Nucleus accumbens (tissue), 56 donors: ENCODE measurements around the gene USP48.

Experiments used
- DNase-seq, 56 donors: peaks; one replicate each; lab custom pipeline; 2025; lab: John Stamatoyannopoulos, UW

Gene USP48

DNA sequence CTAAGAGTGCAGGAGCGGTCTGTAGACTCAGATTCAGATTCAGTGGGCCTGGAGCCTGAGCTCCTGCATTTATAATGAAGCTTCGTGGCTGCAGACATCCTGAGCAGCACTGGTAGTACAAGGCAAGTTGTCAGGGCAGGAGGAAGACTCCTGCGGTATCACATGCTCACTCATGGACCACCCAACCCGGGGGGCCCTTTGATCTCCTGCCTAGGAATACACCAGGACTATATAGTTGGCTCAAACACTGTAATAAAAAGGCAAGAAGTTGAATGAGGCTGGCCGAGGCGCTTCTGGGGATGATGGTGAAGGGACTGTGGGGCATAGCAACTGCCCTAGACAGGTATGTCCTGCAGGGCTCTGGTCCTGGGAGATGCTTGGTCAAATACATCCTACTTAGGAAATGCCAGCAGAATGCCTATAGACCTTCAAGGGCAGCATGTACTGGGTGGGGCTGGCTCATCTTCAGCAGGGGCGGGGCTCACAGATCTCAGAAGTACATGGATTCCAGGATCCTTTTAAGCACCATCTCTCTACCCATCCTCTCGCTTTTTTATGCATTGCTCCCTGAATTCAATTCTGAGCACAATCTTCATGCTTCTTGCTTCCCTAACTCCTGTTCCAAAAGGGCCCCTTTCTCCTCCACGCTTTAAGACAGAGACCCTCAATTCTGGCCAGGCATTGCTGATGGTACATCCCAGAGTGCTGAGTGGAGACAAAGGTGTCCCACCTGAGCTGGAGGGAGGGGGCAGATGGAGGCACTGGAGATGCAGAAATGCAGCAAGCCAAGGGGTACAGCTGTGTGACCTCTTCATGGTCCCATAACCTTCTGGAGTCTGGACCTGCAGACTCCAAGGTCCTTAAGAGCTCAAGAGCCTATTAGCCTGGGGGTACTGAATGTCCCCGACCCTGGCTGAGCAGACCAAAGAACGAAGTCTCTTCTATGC is 111.7 kb downstream of the USP48 start:
- DNase-seq = no peak

DNA sequence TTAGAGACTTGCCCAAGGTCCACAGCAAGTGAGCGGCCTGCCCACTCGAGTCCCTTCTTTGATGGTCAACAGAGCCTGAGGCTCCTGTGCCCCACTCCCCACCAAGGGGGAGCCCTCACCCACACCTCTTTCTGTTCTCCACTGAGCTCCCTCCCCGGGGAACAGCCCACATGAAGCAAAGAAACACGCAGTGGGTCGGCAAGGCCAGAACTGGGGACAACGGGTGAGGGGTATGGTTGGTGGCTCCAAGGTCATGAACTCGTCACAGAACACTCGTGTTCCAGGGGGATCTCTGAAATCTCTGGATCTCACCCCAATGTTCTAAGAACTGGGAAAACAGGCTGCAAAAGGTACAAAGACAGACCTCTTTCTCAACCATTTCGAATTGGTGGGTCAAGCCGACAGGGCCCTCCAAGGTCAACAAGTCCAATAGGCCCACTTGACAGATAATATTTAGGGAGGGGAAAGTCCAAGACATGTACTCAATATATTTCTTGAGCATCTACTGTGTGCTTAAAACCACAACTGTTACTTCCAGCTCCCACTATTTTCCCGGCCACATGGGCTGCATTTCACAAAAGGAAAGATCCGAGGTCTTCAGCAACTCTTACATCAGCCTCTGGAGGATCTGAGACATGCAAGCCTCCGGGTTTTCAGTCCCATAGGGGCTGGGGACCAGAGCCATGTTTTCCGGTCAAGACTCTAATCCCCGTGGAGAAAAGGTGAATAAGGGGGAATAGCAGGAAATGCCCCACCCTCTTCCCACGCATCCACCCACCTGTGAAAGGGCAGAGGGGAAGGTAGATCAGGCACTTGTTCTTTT is 112.7 kb downstream of the USP48 start:
- DNase-seq = no peak

DNA sequence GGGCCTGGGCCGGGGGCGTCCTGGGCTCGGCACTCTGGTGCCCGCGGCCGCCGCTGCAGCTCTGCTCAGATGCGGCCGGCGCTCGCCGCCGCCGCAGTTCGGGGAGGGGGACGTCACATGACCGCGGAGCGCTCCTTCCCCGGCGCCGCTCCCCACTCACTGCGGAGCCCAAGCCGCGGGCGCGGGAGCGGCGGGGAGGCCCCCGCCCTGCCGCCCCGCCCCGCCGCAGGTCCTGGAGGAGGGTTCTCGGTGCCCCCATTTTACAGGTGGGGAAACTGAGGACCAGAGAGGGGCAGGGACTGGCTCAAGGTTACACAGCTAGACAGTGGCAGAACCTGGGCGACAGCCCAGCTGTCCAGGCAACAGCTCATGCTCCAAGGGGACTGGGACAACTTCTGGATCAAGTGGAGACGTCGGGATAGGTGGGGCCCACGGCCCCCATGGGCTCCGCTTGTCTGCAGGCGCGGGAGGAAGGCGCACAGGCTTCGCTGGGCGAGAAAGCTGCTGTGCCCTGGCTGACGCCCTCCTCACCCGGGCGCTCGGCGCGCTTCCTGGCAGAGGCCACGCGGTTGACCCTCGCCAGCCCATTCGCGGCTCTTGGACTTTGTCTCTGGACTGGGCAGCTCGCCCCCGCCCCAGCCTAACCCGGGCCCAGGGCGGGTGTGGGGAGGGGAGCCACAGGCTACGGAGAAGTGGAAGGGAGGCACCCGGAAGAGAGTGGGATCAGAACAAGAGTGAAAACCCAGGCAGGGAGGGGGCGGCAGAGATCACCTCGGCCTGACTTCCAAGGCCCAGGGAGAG is 113.5 kb downstream of the USP48 start, which contains the start of gene RAP1GAP:
Gene RAP1GAP (minus strand): TSS at position 100 of the 801 bp plus-strand sequence. CDS start 49,325 bp downstream, outside the sequence.
- DNase-seq = peak in 27 of 56 donors; percentile 25 to 78 (median 46)

DNA sequence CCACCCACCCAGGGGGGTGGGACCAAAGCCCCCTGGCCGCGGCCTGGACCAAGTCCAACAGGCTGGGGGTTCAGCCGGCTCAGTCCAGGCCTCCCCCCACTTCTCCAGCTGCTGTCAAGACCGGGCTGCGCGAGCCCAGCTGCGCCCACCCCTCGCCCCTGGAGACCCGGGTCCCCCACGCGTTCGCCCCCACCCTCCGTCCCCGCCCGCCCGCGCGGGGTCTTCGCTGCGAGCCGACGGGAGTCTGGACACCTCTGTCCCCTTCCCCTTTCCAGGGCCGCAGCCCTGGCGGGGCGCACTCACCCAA is 114.0 kb downstream of the USP48 start:
- DNase-seq = peak in 1 of 56 donors; percentile 60

DNA sequence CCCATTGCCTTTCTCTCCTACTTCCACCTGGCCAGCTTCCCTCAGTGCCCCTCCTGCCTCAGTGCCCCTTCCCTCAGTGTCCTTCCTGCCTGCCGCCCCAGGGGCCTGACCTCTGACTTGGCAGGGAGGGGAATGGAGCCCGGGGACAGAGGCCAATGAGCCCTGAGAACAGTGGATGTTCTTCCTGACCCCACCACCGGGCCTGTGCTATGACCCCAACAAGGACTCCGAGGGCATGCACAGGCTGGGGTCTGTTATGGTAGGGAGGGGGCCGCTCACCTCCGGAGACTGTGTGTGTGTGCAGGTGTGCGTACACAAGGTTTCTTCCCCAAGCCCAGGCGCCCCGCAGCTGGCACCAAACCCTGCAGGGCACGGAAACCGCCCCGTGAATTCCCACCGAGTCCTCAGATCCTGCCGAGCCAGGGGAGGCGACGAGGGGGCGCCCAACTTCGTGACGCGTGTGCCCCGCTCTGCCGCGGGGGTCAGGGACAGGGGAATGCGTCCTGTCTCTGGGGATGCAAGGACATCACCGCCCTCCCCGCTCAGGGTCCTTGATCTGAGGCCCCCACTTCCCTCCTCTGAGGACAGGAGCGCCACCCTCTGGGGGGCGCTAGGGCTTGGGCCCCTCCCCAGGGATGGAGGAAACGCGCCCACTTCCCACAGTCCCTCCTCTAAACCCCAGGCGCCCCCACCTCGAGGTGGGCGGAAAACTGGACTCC is 114.6 kb downstream of the USP48 start:
- no peak for DNase-seq

DNA sequence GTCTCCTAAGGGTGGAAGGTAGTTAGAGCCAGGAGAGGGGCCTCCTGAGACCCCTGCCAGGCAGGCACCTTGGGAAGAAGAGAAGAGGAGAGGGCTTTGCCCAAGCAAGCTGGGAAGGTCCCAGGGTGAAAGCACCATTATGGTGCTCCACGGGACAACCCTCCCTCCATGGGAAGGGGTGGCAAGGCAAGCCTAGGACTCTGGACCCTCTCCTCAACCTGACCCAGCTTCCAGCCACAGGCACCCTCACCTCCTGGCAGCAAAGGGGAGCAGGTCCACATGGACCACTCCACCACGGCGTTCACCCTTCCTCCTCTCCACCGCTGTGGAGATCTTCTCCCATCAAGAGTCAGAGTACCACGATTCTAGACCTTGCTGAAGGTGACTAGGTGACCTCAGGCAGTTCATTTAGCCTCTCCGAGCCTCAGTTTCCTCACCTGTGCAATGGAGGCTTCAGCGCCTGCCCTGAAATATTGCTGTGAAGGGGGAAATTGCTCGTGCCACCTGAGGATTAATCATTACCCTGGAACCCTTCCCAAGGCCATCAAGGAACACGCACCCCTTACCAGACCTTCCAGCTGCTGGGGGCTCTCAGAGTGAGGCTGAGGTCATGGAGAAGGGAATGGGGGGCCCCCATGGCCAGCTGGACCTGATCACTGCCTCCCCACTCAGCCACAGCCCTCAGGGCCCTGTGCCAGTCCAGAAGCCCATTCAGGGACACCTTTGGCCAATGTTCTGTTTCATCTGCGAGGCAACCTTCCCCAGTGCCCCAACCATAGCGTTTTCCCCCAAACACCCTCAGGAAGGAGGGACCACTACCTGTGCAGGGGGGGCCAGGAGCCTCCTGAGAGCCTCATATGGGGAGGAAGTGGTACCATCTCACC is 115.4 kb downstream of the USP48 start:
- no peak for DNase-seq

DNA sequence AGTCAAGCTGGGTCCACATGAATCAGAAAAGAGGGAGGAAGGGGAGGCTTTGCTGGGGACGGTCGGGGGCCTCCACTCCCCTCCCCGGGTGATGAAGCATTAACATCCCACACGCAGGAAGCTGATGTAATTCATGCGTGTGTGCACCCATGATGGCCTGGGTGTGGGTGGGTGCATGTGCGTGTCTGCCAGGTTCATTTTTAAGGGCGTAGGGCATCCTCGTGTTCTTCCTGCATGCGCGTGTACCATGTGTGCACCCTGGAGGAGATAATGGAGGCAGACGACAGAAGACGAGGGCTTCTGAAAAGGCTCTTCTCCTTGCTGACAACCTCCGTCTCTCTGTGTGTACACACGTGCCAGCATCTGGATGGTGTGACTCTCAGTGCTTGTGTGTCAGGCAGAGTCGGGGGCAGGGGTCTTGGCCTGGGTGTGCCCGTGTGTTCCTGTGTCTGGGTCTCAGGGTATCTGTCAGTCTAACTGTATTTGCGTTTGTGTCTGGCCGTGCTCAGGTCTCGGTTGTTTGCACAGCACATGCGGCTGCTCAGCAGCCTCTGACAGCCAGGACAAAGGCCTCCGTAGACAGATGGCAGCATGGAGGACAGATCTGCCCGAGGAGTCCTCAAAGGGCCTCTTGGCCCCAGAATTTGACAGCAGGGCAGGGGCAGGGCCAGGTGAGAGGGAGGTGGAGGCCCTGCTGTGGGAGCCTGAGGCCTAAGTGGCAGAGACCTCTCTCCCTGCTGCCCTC is 116.2 kb downstream of the USP48 start:
- peak in 15 of 56 donors; percentile 26 to 72 (median 47) for DNase-seq

DNA sequence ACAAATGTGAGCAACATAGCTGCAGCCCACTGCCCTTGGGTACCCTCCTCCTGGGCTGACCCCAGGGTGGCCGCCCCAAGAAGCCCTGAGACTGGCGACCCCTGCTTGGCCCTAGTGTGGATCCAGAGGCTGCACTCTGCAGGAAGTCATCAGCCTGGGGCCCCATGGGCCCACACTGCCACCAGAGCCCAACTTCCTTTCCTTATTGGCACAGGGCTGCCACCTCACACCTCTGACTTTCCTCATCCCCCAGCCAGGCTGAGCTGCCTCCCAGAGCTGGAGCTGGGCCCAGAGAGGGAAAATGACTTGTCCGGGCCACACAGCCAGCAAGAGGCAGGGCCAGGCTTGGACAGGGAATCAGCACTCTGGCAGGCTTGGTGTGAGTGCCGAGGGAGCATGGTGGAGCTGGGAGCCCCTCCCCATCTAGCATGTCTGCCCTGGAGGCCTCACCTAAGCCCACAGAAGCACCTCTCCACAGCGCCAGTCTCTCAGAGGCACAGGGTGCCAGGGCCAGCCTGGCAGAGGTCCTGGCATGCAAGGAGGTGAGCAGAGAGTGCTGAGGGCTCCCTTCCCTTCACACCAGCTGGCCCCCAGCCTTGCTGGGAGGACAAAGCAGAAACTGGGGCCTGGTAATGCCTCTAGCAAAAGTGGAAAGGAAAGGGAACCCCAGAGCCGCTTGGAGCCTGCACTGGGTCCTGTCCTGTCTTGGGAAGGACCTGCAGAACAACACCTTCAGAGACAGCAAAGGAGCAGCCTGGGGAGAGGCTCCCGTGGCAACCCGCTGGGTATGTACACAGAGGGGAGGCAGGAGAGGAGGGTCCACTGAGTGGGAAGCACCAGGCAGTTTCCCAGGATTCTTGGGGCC is 117.0 kb downstream of the USP48 start:
- no peak for DNase-seq

DNA sequence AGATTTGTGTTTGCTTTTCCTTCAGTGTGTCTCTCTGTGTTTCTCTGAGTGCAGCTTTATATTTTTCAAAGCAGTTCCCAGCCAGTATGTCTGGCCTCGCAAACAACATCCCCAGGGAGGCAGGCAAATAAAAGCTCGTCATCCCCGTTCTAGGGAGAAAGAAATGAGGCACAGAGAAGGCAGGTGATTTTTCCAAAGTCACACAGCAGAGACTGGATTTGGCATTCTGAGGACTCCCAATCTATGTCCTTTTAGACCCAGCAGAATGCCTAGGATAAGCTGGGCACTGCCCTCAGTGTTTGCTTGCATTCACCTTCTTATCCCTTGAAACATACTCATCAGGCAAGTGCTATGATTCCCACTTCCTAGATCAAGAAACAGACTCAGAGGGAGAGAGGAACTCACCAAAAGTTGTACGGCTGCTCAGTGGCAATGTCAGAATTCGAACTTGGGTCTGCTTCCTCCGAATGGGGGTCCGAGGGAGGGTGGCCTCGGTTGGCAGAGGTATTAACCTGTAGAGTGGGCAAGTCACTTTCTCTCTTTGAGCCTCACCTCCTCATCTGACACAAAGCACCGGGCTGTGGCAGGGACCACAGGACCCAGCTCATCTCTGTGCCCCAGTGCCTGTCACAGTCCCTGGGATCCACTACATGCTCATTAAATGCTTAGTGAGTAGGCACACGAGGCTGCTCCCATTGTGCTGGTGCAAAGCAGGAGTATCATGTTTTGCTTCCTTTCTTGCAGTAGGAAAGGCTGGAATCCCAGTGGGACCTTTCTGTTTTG is 118.0 kb downstream of the USP48 start:
- no peak for DNase-seq

DNA sequence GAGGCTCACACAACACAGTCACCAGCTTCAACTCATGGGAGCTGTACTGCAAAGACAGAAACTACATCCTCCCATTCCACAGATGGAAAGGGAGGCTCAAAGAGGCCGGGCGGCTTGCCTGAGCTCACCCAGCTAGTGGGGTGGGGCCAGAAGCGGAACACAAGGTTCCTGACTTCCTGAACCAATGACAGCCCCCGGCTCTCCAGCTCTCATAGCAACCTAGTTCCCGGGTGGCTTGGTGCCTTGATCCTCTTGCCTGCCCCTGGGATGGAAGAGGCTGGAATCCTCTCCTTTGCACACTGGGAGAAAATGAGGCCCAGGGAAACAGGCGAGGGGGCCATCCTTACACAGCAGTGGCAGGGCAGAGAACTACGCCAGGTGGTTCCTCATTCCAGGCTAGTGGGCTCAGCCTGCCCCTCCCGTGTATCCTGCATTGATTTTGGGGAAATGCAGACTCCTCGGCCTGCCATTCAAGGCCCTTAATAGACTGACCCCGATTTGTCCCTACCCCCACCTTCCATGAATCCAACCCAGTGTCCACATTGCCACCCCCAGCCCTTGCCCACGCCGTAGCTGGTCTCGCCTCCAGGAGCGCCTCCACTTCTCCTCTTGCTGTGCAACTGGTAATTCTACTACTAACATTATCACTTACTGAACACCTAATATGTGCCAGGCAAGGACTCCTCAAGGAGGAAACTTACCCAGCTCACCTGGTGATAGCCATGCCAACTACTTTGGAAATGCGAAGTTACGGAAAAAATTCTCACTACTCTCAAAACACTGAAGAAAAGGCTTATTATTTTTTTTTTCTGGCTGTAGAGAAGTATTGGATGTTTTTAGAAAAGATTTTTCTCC is 118.8 kb downstream of the USP48 start:
- DNase-seq = peak in 5 of 56 donors; percentile 35 to 44 (median 37)

DNA sequence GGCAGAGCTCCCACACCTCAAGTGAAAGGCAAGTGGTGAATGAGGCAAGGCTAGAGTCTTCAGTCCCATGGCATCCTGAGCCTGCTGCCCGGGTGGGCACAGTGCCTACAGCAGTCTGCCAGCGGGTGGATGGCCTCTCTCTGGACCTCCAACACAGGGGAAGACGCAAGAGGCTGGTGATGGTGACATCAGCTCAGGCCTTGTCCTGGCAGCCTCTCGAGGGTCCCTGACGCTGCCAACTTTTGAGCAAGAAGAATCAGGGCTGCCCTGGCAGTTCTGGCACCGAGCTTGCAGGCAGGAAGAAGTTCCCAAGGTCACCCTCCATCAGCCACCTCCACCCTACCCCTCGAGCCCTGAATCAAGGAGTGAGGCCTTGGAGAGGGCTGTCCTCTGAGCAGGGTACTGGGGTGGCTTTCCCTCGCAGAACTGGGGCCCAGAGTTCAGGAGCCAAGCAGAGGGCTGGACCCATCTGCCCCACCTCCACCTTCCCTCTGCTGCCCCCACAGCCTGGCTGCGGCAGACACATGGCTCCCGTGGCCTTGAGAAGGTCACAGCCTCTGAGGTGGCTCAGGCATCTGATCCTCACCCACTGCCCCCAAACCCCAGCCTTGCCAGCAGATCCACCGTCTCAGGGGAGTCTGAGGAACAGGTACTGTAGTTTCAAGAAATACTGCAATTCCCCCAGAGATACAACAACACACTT is 119.5 kb downstream of the USP48 start:
- peak in 31 of 56 donors; percentile 22 to 78 (median 51) for DNase-seq

DNA sequence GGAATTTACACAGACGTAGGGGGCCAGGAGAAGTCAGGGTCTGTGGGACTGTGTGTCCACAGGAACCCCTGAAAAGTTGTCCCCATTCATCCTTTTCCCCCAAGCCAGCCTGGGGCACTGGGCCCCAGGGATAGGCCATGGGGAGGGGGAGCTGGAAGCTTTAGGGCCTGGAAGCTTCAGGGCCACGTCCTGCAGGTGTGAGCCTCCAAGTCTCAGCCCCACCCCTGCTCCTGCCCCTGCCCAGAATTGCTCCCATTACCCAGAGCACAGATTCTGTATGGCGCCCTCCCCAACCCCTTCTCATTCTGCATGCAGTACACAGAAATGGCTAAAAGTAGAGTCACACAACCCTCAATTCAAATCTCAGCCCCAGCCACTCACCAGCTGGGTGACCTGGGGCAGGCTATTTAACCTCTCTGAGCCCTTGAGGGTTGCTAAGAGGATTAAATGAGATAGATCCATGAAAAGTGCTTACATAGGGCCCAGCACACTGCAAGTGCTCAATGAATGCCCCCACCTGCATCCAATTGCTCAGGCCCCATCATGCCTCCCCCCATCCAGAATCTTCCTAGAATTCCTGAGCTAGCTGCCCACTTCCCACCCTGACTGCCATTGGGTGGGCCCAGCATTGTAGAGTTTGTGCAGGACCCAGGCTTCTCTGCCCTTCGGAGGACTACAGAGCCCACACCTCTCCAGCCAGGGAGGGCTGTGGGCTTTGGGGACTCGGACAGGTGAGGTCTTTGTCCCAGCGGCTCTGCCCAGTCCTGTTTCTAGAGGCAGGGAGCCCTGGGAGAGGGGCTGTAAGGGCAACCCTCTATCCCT is 120.3 kb downstream of the USP48 start:
- DNase-seq = no peak

DNA sequence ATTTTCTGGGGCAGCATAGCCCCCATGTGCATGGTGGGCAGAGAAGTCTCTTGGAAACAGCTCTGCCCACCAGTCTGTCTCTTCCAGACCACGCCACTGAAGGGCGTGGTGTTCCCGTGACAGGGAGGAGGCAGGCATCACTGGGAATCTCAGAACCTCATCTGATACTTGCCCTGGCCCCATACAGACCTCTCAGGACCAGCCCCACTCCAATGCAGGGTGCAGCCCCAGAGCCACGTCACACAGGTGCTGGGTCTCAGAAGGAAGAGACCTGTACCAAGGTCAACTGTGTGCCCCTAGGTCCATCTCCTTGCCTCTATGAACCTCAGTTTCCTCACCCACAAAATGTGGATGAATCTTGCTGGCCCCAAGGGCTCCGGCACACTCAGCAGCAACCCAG is 121.1 kb downstream of the USP48 start:
- DNase-seq = no peak

DNA sequence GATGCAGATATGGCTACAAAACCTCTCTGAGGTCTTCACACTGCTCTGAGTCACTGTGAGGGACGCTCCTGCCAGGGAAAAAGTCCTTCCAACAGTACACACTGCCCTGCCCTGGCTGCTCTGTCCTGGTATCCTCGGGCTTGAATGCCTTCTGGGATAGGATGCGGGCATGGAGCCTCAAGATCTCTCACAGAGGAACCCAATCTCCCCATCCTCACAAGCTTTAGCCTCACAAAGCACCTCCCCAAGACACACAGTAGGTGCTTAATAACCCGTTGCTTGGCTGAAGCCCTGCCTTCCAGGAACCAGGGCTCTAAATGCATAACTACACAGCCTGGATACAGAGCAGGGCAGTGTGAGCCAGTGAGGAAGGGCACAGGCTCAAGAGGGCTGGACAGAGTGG is 123.0 kb downstream of the USP48 start:
- DNase-seq = no peak
